Measurements from ENCODE around the gene TSN. TPM values are rescaled to one million over a fixed set of nuclear protein-coding genes. Genes with fewer than 3 reads are reported as not detected.
"Not testable (repeated sequence)": the region's sequence is repeated elsewhere in the genome, so short reads cannot be mapped to it uniquely, and the experiment has no call there.

The TSN gene
- total RNA-seq, 1 experiment from 2014 or later, result 91.5 TPM

GRCh38 chr2:121710470-121711170 lies 44.8 kb upstream of the TSN start (continued):
- no peak for TF ChIP-seq RAD21 (IDR thresholded peaks at IDR 0.05; ENCODE audit: low read depth)
- no peak for TF ChIP-seq FOSL1 (IDR thresholded peaks at IDR 0.05; ENCODE audit: low read depth)
- TF ChIP-seq TCF7L2 (IDR thresholded peaks at IDR 0.05; ENCODE audit: borderline replicate concordance, extremely low read depth, insufficient read depth, insufficient read length), result no peak
- no peak for TF ChIP-seq CTCF (IDR thresholded peaks at IDR 0.05 in 2 of 3, conservative IDR thresholded peaks at IDR 0.05 in 1 of 3; ENCODE audit: borderline replicate concordance in 1 of 3, insufficient read depth in 1 of 3, low read depth in 2 of 3, low read length in 2 of 3)
- TF ChIP-seq SRF (IDR thresholded peaks at IDR 0.05; ENCODE audit: low read depth), result no peak

GRCh38 chr2:121711481-121711880 lies 44.0 kb upstream of the TSN start:
- H3K9me2 ChIP-seq (ENCODE audit: insufficient read depth); RAD21 ChIA-PET (ENCODE audit: low non-redundant PET in 1 of 2, low total read pairs in 2 of 2, uncharacterized antibody in 2 of 2, unreplicated experiment in 2 of 2); H3K79me2 ChIP-seq (ENCODE audit: insufficient read depth, low read length); H3K36me3 ChIP-seq (ENCODE audit: control insufficient read depth in 1 of 2, insufficient read depth in 2 of 2, low read length in 2 of 2); POLR2A ChIA-PET; H3K27ac ChIP-seq (ENCODE audit: low read depth, low read length); ATAC-seq; CTCF ChIA-PET; H3K4me3 ChIP-seq (replicated peaks in 1 of 2; ENCODE audit: low read depth in 1 of 2, low read length in 2 of 2); H3K4me2 ChIP-seq (ENCODE audit: low read length); H3K9me3 ChIP-seq (ENCODE audit: control insufficient read depth in 1 of 2, insufficient read depth in 1 of 2, low read depth in 1 of 2, low read length in 2 of 2); H3K9ac ChIP-seq (ENCODE audit: low read length); H4K20me1 ChIP-seq (ENCODE audit: insufficient read depth); BruUV-seq (replicated peaks); H3K27me3 ChIP-seq (ENCODE audit: insufficient read depth, low read length); H2AFZ ChIP-seq (ENCODE audit: low read depth, low read length, poor library complexity, severe bottlenecking); DNase-seq (ENCODE audit: low read depth, low spot score): not testable (repeated sequence)
- intact Hi-C loops (cut with micrococcal nuclease), result loop anchor here (10.0 kb wide), 1 partner anchor 627 kb away; no protein-coding TSS in a partner anchor
- peaks cover 3 to 14% of the 10 kb centered on the region in 2 experiments; a peak in 2 of 4 replicates for H3K4me1 ChIP-seq (ENCODE audit: control insufficient read depth in 1 of 2, insufficient read depth in 2 of 2, low read length in 2 of 2)
